Measurements from ENCODE around the gene RPL10. TPM values are rescaled to one million over a fixed set of nuclear protein-coding genes. Genes with fewer than 3 reads are reported as not detected.

Gene RPL10
- total RNA-seq, 2 donors from 2014 or later: 2,221 to 4,479 TPM

- no peak for ATAC-seq (ENCODE audit: insufficient number of reproducible peaks, low FRiP score, low read depth)
- Histone ChIP-seq H3K36me3 (no peaks in the 10 kb centered on the region), H3K27me3 (replicated peaks; ENCODE audit: insufficient read depth) (no peaks in the 10 kb centered on the region)
These were observed 37.1 kb downstream of the RPL10 start for GRCh38 chrX:154435171-154435733.

GRCh38 chrX:154436374-154436982 lies 38.3 kb downstream of the RPL10 start:
- DNase-seq (ENCODE audit: low spot score): no peak

More at GRCh38 chrX:154435171-154435733, 37.1 kb downstream of the RPL10 start:
- peaks cover 0 to 14% of the 10 kb centered on the region in 2 donors for H3K4me1 ChIP-seq (ENCODE audit: control insufficient read depth in 1 of 2, low read depth in 2 of 2)
- no peak for DNase-seq (ENCODE audit: low spot score)
- no peak for TF ChIP-seq CTCF (IDR thresholded peaks at IDR 0.05)
- no peak overlapping the region for H3K27ac ChIP-seq
- H3K4me3 ChIP-seq: no peak overlapping the region
- no peaks in the 10 kb centered on the region for H3K9me3 ChIP-seq

GRCh38 chrX:154436983-154437752 lies 39.0 kb downstream of the RPL10 start, which contains the start of gene GDI1:
TSS of gene GDI1 (plus strand) at chrX:154437154. CDS start at chrX:154437255, 101 bp downstream.
- DNase-seq (ENCODE audit: low spot score) (no peak), ATAC-seq (ENCODE audit: insufficient number of reproducible peaks, low FRiP score, low read depth) (peak; percentile 41)
- no peaks in the 10 kb centered on the region for H3K27me3 ChIP-seq (replicated peaks; ENCODE audit: insufficient read depth)
- peaks cover 0 to 13% of the 10 kb centered on the region in 2 donors for H3K4me1 ChIP-seq (ENCODE audit: control insufficient read depth in 1 of 2, low read depth in 2 of 2)
- H3K36me3 ChIP-seq: no peaks in the 10 kb centered on the region
- peak within 1 kb of the TSS; percentile 71 to 72 for H3K27ac ChIP-seq
- no peaks in the 10 kb centered on the region for H3K9me3 ChIP-seq
- TF ChIP-seq CTCF (IDR thresholded peaks at IDR 0.05): no peak
- peak within 1 kb of the TSS; percentile 78 for H3K4me3 ChIP-seq

More at GRCh38 chrX:154436374-154436982, 38.3 kb downstream of the RPL10 start:
- Histone ChIP-seq H3K4me3 (peak overlapping the region; percentile 78), H3K27ac (peak overlapping the region; percentile 71 to 72), H3K4me1 (ENCODE audit: control insufficient read depth in 1 of 2, low read depth in 2 of 2) (peaks cover 0 to 13% of the 10 kb centered on the region in 2 donors), H3K36me3 (no peaks in the 10 kb centered on the region), H3K27me3 (replicated peaks; ENCODE audit: insufficient read depth) (no peaks in the 10 kb centered on the region), H3K9me3 (no peaks in the 10 kb centered on the region)
- TF ChIP-seq CTCF (IDR thresholded peaks at IDR 0.05): no peak
- ATAC-seq (ENCODE audit: insufficient number of reproducible peaks, low FRiP score, low read depth): no peak

GRCh38 chrX:154437971-154438893 lies 40.1 kb downstream of the RPL10 start:
- DNase-seq (ENCODE audit: low spot score) (no peak), ATAC-seq (ENCODE audit: insufficient number of reproducible peaks, low FRiP score, low read depth) (no peak)
- Histone ChIP-seq H3K9me3 (no peaks in the 10 kb centered on the region), H3K4me3 (peak overlapping the region; percentile 78), H3K36me3 (no peaks in the 10 kb centered on the region), H3K27me3 (replicated peaks; ENCODE audit: insufficient read depth) (no peaks in the 10 kb centered on the region), H3K27ac (peak overlapping the region in 1 of 2 donors; percentile 71), H3K4me1 (ENCODE audit: control insufficient read depth in 1 of 2, low read depth in 2 of 2) (peaks cover 0 to 14% of the 10 kb centered on the region in 2 donors)
- no peak for TF ChIP-seq CTCF (IDR thresholded peaks at IDR 0.05)
